Esophagus squamous epithelium (tissue), 5 donors: ENCODE data around the gene LMO2. TPM values are rescaled to one million over a fixed set of nuclear protein-coding genes. Genes with fewer than 3 reads are reported as not detected.
A peak's percentile ranks its signal among the peaks of the same experiment; 100 is the strongest.

Experiments used
- DNase-seq: peaks from one replicate; lab custom pipeline; 2025; lab: John Stamatoyannopoulos, UW
- H3K27ac ChIP-seq, 4 donors: fragments of 200-600 bp; sonication (generic); one replicate each; pipeline ENCODE4 v1.5.1; 2016 to 2019; ENCODE audit warnings: mild to moderate bottlenecking in 1 of 4
- H3K27me3 ChIP-seq, 4 donors: fragments of 200-600 bp; sonication (generic); 1 replicate in 3 of 4; 2 replicates in 1 of 4; pipeline versions ENCODE4 v1.5.1 to v1.6.0; 2017 to 2021; ENCODE audit warnings: antibody characterized with exemption in 1 of 4
- H3K36me3 ChIP-seq, 3 donors: fragments of 200-600 bp; sonication (generic); one replicate each; pipeline ENCODE4 v1.5.1; 2016 to 2019
- H3K4me1 ChIP-seq, 3 donors: fragments of 200-600 bp; sonication (generic); one replicate each; pipeline ENCODE4 v1.5.1; 2017 to 2019
- H3K4me3 ChIP-seq, 4 donors: fragments of 200-600 bp; sonication (generic); 1 replicate in 3 of 4; 2 replicates in 1 of 4; pipeline ENCODE4 v1.5.1; 2016 to 2019; ENCODE audit warnings: mild to moderate bottlenecking in 2 of 4, moderate library complexity in 1 of 4
- H3K9me3 ChIP-seq, 3 donors: fragments of 200-600 bp; sonication (generic); one replicate each; pipeline ENCODE4 v1.5.1; 2016 to 2019
- POLR2A ChIP-seq, 4 donors: fragments of 450-650 bp; IDR thresholded peaks; one replicate each; pipeline ENCODE4 v1.6.1; 2017; ENCODE audit warnings: antibody characterized with exemption in 4 of 4, mild to moderate bottlenecking in 4 of 4, moderate library complexity in 3 of 4
- WGBS, 2 donors: methylation state at CpG; one replicate each; pipeline ENCODE4 v1.1.5; 2018; 5-methylcytosine and 5-hydroxymethylcytosine counted together
- intact Hi-C: fragments of 100-400 bp; cut with DNase I; formaldehyde crosslinking; loops from one replicate; pipeline ENCODE4 v1.15.0; 2022
- total RNA-seq, 4 donors: library from RNA; depleted of rRNA; stranded (reverse); fragments of >200 nt; gene quantifications; one replicate each; pipeline ENCODE4 v1.1.0, GENCODE V29; 2016
- TF ChIP-seq, protein P1 (sequence below), 6 experiments: fragments of 450-650 bp in 4 of 6; fragments of 200-600 bp in 2 of 6; sonication (generic) in 2 of 6; IDR thresholded peaks; one replicate each; pipeline ENCODE4 v1.5.1; 2016 to 2019; ENCODE audit warnings: antibody characterized with exemption in 6 of 6, mild to moderate bottlenecking in 4 of 6, moderate library complexity in 4 of 6
- donor health status: DM: yes; HTN: yes; CAD: no.

Gene LMO2
- 10 to 100 TPM in 2 of 4 donors, 1 to 10 TPM in 2; 7.0 to 18.9 (median 13.3) TPM for total RNA-seq

DNA sequence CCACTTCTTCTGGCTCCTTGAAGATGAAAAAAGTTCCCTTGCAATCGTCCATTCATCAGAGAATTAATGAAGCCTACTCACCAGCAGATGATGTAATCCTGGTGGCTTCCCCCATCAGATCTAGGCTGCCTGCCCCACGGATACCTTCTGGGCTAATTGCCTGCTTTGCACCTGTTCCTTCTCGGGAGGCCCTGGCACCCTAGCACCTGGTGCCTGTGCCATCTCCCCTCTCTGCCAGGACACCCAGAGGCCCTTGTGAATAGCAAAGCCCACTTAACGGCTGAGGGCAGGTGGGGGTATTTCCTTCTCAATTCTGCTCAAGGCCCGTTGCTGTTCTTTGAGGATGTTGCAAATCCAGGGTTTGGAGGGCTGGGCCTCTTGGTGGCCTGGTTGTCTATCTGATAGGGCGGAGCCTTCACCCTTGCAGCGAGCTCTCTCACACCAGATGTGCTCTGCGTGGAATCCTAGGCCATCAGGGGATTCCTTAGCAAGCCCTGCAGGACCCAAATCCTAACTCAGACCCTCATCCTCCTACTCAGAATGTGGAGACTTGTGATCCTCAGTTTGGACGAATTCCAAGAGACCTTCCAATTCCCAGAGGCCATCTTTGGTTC is at the start of gene LMO2:
Gene LMO2, minus strand, starts transcription at position 363 of the 614 bp plus-strand sequence. CDS start 22,360 bp downstream, outside the sequence.
- DNase-seq: no peak
- peak within 1 kb of the TSS in 1 of 4 donors; percentile 21 for H3K27ac ChIP-seq
- H3K9me3 ChIP-seq: no peaks in the 10 kb centered on the region

DNA sequence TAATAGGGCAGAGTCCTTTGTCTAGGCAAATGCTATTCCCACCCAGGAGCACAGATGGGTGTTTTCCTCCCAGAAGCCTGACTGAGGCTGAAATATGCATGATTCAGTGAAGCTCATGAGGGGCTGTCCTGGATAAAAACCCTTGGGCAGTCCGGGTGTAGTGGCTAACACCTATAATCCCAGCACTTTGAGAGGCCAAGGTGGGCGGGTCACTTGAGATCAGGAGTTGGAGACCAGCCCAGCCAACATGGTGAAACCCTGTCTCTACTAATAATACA is 48.6 kb upstream of the LMO2 start:
- Histone ChIP-seq H3K27ac (no peak overlapping the region), H3K36me3 (no peaks in the 10 kb centered on the region), H3K27me3 (no peaks in the 10 kb centered on the region), H3K9me3 (no peaks in the 10 kb centered on the region), H3K4me1 (peaks cover 7 to 59% (median 10%) of the 10 kb centered on the region in 3 donors), H3K4me3 (no peak overlapping the region)
- intact Hi-C loops: no loop called here
- no peak for DNase-seq
- no peak for TF ChIP-seq POLR2A (IDR thresholded peaks at IDR 0.05)
- TF ChIP-seq, protein P1, sequence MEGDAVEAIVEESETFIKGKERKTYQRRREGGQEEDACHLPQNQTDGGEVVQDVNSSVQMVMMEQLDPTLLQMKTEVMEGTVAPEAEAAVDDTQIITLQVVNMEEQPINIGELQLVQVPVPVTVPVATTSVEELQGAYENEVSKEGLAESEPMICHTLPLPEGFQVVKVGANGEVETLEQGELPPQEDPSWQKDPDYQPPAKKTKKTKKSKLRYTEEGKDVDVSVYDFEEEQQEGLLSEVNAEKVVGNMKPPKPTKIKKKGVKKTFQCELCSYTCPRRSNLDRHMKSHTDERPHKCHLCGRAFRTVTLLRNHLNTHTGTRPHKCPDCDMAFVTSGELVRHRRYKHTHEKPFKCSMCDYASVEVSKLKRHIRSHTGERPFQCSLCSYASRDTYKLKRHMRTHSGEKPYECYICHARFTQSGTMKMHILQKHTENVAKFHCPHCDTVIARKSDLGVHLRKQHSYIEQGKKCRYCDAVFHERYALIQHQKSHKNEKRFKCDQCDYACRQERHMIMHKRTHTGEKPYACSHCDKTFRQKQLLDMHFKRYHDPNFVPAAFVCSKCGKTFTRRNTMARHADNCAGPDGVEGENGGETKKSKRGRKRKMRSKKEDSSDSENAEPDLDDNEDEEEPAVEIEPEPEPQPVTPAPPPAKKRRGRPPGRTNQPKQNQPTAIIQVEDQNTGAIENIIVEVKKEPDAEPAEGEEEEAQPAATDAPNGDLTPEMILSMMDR (IDR thresholded peaks at IDR 0.05): no peak
- 60 to 63% methylated on average over 1 to 2 of the region's 2 CpGs for WGBS, 2 donors

More for the DNA sequence above, at the start of gene LMO2:
- H3K36me3 ChIP-seq: no peaks in the 10 kb centered on the region
- intact Hi-C loops: no loop called here
- H3K27me3 ChIP-seq: peaks cover 0 to 4% (median 0%) of the 10 kb centered on the region in 4 donors
- H3K4me3 ChIP-seq: no peak within 1 kb of the TSS
- WGBS, 2 donors: 50 to 67% methylated on average over 8 to 9 of the region's 9 CpGs
- no peak for TF ChIP-seq POLR2A (IDR thresholded peaks at IDR 0.05)
- TF ChIP-seq, protein P1 (IDR thresholded peaks at IDR 0.05): no peak
- H3K4me1 ChIP-seq: peaks cover 0 to 20% (median 11%) of the 10 kb centered on the region in 3 donors

DNA sequence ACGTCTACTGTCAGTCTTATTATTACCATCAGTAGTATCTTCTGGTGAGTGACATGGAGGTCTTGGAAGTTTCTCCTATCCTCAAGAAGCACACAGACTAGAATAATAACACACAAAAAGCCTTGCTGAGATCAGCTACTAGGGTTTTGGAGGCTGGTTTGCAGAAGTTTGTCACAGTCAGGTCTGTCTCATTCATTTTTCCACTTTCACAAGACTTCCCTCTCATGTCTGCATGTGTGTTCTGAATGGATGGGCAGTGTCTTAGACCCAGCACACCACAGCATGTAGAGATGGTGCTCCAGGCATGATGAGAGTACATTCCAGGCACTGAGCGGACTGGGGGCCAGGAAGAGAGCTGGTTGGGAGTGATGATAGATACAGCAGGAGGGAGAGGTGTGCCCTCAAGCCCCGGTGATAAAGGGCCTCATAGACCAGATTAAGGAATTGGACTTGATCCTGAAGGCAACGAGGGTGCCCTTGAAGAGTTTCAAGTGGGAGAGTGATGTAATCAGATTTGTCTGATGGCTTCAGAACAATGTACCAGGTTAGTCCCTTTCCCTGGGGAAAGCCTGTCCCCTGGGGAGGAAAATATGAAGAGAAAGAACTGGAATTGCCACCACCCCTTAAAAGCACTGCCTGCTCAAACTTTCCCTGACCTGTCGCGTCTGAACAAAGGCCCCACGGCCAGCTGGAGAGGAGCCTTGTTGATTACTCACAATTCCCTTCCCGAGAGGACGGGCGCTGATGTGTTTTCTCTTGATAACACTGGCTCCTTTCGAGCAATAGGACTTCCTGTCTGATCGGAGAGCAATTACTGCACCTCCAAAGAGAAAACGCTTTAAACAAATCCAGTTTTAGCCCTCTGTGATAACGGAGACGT is 45.1 kb upstream of the LMO2 start:
- Histone ChIP-seq H3K27me3 (no peaks in the 10 kb centered on the region), H3K9me3 (peaks cover 0 to under 1% (median 0%) of the 10 kb centered on the region in 3 donors), H3K27ac (peak overlapping the region in 3 of 4 donors; percentile 28 to 64 (median 61)), H3K4me3 (no peak overlapping the region), H3K36me3 (no peaks in the 10 kb centered on the region), H3K4me1 (peaks cover 6 to 60% (median 10%) of the 10 kb centered on the region in 3 donors)
- 14 to 25% methylated on average over 9 to 15 of the region's 15 CpGs for WGBS, 2 donors
- intact Hi-C loops: no loop called here
- no peak for TF ChIP-seq POLR2A (IDR thresholded peaks at IDR 0.05)
- TF ChIP-seq, protein P1 (IDR thresholded peaks at IDR 0.05): no peak
- DNase-seq: no peak

DNA sequence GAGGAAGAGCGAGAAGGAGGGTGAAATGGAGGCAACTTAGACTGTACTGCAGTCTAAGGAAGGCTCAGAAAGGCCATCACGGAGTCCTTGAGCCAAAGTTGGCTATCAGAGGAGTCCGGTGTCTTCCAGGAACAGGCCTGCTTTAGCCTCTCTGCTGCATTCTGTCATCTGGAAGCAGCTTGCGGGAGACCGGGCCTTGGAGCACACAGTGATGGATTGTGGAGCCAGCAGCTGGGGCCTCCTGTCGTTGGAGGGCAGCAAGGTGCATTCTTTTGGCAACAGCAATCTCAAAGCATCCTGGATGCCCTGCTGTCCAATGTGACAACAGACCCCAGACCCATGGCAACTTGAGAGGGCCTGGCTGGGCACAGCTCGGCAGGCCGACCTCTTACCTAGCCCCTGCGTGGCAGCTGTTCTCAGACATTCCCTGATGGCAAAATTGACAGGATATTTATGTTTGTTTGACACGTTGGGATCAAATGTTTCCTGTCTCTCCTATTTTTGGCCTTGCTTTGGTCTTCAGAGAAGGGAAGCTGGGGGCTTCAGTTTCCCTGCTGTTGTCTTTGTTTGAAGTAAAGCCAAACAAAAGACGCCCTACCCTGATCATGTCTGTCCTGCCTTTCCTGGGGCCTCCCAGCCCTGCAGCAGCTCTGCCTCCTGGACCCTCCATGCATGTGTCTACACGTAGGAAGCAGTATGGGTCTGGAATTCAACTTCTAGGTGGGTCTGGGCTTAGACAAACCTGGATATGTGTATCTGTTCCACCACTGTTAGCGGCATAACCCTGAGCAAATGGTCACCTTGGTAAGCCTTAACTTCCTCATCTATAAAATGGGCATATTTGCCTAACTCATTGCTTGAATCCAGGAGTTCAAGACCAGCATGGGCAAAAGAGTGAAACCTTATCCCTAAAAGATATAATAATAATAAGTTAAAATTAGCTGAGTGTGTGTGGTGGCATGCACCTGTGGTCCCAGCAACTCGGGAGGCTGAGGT is 43.9 kb upstream of the LMO2 start:
- peak overlapping the region in 1 of 4 donors; percentile 17 for H3K27ac ChIP-seq
- H3K36me3 ChIP-seq: no peaks in the 10 kb centered on the region
- WGBS, 2 donors: 71 to 77% methylated on average over 12 of the region's 14 CpGs

More for the DNA sequence above, 43.9 kb upstream of the LMO2 start:
- TF ChIP-seq, protein P1 (IDR thresholded peaks at IDR 0.05): no peak
- no peak for TF ChIP-seq POLR2A (IDR thresholded peaks at IDR 0.05)
- Histone ChIP-seq H3K27me3 (no peaks in the 10 kb centered on the region), H3K4me1 (peaks cover 0 to 60% (median 19%) of the 10 kb centered on the region in 3 donors), H3K9me3 (peaks cover 0 to 8% (median 0%) of the 10 kb centered on the region in 3 donors), H3K4me3 (no peak overlapping the region)
- intact Hi-C loops: no loop called here
- no peak for DNase-seq
